Calu3 (cell line): Measurements from ENCODE around the gene RANBP1. TPM values are rescaled to one million over a fixed set of nuclear protein-coding genes. Genes with fewer than 3 reads are reported as not detected.
A peak's percentile ranks its signal among the peaks of the same experiment; 100 is the strongest.

Experiments used
- BruUV-seq: library from RNA; stranded (reverse); fragments of 400-500 nt; replicated peaks from 2 replicates; lab custom pipeline; 2021; lab: Mats Ljungman, UMichigan
- CTCF ChIA-PET: fragments of 300-600 bp; sonication (Branson Sonifier 250); formaldehyde crosslinking; loops from one replicate; lab custom pipeline; 2022; ENCODE audit warnings: antibody characterized with exemption; lab: Charles Lee
- DNase-seq: peaks from one replicate; pipeline ENCODE4 v3.0.0; 2022
- H3K27ac Mint-ChIP-seq: one replicate; pipeline ENCODE4 v1.8.0; 2022; ENCODE audit warnings: mixed read lengths; ENCODE audit not compliant: unreplicated experiment
- H3K27me3 Mint-ChIP-seq: one replicate; pipeline ENCODE4 v1.8.0; 2022; ENCODE audit warnings: mixed read lengths; ENCODE audit not compliant: unreplicated experiment
- H3K36me3 Mint-ChIP-seq: one replicate; pipeline ENCODE4 v1.8.0; 2022; ENCODE audit warnings: mild to moderate bottlenecking, moderate library complexity, mixed read lengths; ENCODE audit not compliant: insufficient read depth, unreplicated experiment
- H3K4me1 Mint-ChIP-seq: one replicate; pipeline ENCODE4 v1.8.0; 2022; ENCODE audit warnings: mild to moderate bottlenecking, low read depth, mixed read lengths; ENCODE audit not compliant: unreplicated experiment
- H3K4me3 Mint-ChIP-seq: one replicate; pipeline ENCODE4 v1.8.0; 2022; ENCODE audit warnings: mild to moderate bottlenecking, low read depth, moderate library complexity, mixed read lengths; ENCODE audit not compliant: unreplicated experiment
- H3K9me3 Mint-ChIP-seq: one replicate; pipeline ENCODE4 v1.8.0; 2022; ENCODE audit warnings: low read depth, mixed read lengths; ENCODE audit not compliant: unreplicated experiment
- CTCF ChIP-seq: fragments of 200-600 bp; IDR thresholded peaks from one replicate; pipeline ENCODE4 v1.8.0; 2022; ENCODE audit warnings: antibody characterized with exemption; ENCODE audit not compliant: unreplicated experiment
- intact Hi-C: fragments of 100-400 bp; cut with micrococcal nuclease; formaldehyde crosslinking; loops from one replicate; pipeline ENCODE4 v1.10.0; 2022; ENCODE audit not compliant: unreplicated experiment
- total RNA-seq: library from RNA; stranded (reverse); gene quantifications from 2 replicates; pipeline ENCODE4 v1.2.3, GENCODE V29; 2022

RANBP1 gene
- total RNA-seq, 1 experiment from 2014 or later, result 208 TPM

- CTCF ChIA-PET, result no interaction called here
- intact Hi-C loops, result no loop called here
- Mint-ChIP-seq H3K9me3 (no peaks in the 10 kb centered on the region), H3K27ac (no peak overlapping the region), H3K27me3 (no peaks in the 10 kb centered on the region), H3K36me3 (peaks cover 12% of the 10 kb centered on the region), H3K4me3 (no peak overlapping the region), H3K4me1 (no peaks in the 10 kb centered on the region)
- BruUV-seq, result TSS peak; percentile 36
- no peak for TF ChIP-seq CTCF
- DNase-seq, result no peak
Measured at GRCh38 chr22:20139391-20140106, 23.6 kb downstream of the RANBP1 start.

- no peaks in the 10 kb centered on the region for H3K4me1 Mint-ChIP-seq
- H3K27me3 Mint-ChIP-seq, result no peaks in the 10 kb centered on the region
- no peaks in the 10 kb centered on the region for H3K9me3 Mint-ChIP-seq
- CTCF ChIA-PET, result no interaction called here
- TF ChIP-seq CTCF, result no peak
- intact Hi-C loops, result no loop called here
- BruUV-seq, result no TSS peak
- peaks cover 12% of the 10 kb centered on the region for H3K36me3 Mint-ChIP-seq
- no peak overlapping the region for H3K4me3 Mint-ChIP-seq
- no peak overlapping the region for H3K27ac Mint-ChIP-seq
- no peak for DNase-seq
Measured at GRCh38 chr22:20140107-20140445, 24.2 kb downstream of the RANBP1 start.

GRCh38 chr22:20140521-20140964 is 24.6 kb downstream of the RANBP1 start:
- no peak overlapping the region for H3K27ac Mint-ChIP-seq
- DNase-seq, result no peak
- TSS peak; percentile 20 for BruUV-seq
- CTCF ChIA-PET, result no interaction called here
- H3K27me3 Mint-ChIP-seq, result no peaks in the 10 kb centered on the region
- H3K4me1 Mint-ChIP-seq, result no peaks in the 10 kb centered on the region
- intact Hi-C loops, result no loop called here
- no peak overlapping the region for H3K4me3 Mint-ChIP-seq
- TF ChIP-seq CTCF, result no peak
- no peaks in the 10 kb centered on the region for H3K9me3 Mint-ChIP-seq
- peaks cover 12% of the 10 kb centered on the region for H3K36me3 Mint-ChIP-seq

- CTCF ChIA-PET, result no interaction called here
- no peak for TF ChIP-seq CTCF
- BruUV-seq, result no TSS peak
- Mint-ChIP-seq H3K27me3 (no peaks in the 10 kb centered on the region), H3K4me3 (no peak overlapping the region), H3K4me1 (no peaks in the 10 kb centered on the region), H3K36me3 (peaks cover 12% of the 10 kb centered on the region), H3K9me3 (no peaks in the 10 kb centered on the region), H3K27ac (no peak overlapping the region)
- intact Hi-C loops, result no loop called here
- DNase-seq, result no peak
Measured at GRCh38 chr22:20141186-20142077, 25.5 kb downstream of the RANBP1 start.
